Right hindlimb (tissue), 1 donor: Measurements from ENCODE around the gene SLX1A.
A peak's percentile ranks its signal among the peaks of the same experiment; 100 is the strongest.
"Not testable (repeated sequence)": the region's sequence is repeated elsewhere in the genome, so short reads cannot be mapped to it uniquely, and the experiment has no call there.

Source experiments
- DNase-seq: peaks from one replicate; pipeline ENCODE4 v3.0.0-alpha.2; 2018

SLX1A gene

DNA sequence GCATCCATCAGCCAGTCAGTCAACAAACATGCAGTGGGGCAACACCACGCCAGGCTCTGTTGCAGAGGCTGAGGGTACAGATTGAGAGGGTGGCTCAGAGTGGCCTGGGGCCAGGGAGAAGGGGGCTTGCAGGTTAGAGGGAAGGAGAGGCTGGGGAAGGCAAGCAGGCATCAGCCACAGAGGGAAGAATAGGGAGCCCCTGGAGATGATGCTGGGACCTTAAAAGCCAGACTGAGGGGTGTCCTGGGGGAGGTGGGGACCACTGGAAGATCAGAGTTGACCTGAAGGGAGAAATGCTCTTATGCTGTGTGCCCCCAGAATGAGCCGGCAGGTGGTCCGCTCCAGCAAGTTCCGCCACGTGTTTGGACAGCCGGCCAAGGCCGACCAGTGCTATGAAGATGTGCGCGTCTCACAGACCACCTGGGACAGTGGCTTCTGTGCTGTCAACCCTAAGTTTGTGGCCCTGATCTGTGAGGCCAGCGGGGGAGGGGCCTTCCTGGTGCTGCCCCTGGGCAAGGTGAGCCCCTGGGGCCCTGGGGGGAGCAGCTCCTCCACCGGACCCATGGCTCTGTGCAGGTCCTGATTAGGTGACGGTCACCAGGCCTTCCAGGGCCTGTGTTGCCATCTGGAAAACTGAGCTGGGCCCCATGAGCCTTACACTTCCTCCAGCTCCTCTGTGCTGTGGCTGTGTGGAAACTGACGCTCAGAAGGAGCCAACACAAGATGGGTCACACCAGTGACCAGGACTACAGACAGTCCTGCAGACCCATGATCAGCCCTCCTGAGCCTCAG is 8.6 kb upstream of the SLX1A start:
- DNase-seq, result peak; percentile 26

DNA sequence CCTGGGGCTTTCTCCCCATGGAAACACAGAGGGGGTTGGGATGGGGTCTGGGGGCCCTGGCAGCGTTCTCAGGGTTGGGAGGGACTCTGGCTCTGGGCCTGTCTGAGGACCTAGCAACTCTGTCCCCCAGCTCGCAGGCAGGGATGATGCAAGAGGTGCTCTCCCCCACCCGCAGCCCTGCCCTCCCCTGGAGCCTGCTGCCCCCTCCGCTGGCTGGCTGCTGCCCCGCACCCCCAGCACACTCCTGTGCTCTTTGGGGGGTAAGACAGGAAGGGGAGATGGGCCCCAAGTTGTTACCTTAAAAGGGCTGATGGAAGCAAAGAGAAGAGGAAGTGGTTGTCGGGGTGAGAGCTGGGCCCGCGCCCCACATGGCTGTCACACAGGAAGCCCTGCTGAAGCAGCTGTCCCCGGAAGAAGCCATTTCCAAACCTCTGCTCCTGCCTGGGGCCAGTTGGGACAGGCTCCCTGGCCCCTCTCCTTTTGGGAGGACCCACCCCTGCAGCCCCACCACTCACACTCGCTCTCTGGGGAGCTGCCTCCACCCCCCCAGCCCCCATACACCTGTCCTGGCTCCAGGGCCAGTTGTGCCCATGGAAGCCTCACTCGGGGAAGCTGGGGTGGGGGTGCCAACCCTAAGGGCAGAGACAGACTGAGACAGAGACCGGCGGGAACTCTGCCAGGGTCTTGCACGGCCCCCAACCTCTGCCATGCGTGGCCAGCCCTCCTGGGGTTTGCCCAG is 7.8 kb upstream of the SLX1A start:
- DNase-seq, result peak; percentile 28

DNA sequence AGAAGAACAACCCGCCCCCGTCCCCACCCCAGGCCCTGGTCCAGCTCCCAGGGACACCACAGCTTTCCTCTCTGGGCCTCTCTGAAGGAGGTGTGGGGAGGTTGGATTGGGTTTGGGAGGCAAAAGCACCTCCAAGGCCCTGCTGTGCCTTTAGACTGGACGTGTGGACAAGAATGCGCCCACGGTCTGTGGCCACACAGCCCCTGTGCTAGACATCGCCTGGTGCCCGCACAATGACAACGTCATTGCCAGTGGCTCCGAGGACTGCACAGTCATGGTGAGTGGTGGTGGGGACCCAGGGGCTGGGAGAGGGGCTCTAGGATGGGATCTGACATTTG is 7.3 kb upstream of the SLX1A start:
- DNase-seq, result no peak

DNA sequence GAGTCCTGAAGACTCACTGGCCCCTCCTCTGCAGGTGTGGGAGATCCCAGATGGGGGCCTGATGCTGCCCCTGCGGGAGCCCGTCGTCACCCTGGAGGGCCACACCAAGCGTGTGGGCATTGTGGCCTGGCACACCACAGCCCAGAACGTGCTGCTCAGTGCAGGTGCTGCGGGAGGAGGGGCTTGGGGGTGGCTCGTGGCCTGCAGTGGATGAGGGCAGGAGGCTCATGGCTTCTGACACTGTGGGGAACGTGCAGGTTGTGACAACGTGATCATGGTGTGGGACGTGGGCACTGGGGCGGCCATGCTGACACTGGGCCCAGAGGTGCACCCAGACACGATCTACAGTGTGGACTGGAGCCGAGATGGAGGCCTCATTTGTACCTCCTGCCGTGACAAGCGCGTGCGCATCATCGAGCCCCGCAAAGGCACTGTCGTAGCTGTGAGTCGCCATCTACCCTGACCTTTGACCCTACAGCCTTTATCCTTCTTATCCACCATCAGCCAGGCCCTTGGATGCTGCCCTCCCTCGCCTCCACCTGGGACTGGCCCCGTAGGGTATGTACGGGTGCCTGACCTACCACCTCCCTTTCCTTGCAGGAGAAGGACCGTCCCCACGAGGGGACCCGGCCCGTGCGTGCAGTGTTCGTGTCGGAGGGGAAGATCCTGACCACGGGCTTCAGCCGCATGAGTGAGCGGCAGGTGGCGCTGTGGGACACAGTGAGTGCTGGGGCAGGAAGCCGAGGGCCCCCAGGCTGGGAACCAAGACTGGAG is 6.7 kb upstream of the SLX1A start:
- peak; percentile 36 for DNase-seq

DNA sequence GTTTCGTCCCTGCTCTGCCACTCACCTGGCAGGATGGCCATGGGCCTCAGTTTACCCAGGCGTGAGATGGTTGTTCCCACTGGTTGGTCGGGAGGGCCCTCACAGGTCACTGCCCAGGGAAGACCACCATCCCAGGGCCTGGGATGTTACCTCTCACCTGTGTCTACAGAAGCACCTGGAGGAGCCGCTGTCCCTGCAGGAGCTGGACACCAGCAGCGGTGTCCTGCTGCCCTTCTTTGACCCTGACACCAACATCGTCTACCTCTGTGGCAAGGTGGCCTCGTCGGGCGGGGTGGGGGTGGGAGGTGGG is 6.2 kb upstream of the SLX1A start:
- no peak for DNase-seq

DNA sequence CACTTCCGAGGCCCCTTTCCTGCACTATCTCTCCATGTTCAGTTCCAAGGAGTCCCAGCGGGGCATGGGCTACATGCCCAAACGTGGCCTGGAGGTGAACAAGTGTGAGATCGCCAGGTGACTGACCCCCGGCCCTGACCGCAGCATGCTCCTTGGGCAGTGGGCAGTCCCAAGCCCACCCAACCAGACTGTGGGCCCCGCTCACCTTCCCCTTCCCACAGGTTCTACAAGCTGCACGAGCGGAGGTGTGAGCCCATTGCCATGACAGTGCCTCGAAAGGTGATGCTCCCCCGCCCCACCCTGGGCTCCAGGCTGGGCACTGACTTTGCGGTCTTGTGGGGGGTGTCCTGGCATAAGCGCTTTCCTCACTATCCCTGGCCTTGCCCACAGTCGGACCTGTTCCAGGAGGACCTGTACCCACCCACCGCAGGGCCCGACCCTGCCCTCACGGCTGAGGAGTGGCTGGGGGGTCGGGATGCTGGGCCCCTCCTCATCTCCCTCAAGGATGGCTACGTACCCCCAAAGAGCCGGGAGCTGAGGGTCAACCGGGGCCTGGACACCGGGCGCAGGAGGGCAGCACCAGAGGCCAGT is 5.6 kb upstream of the SLX1A start:
- no peak for DNase-seq

DNA sequence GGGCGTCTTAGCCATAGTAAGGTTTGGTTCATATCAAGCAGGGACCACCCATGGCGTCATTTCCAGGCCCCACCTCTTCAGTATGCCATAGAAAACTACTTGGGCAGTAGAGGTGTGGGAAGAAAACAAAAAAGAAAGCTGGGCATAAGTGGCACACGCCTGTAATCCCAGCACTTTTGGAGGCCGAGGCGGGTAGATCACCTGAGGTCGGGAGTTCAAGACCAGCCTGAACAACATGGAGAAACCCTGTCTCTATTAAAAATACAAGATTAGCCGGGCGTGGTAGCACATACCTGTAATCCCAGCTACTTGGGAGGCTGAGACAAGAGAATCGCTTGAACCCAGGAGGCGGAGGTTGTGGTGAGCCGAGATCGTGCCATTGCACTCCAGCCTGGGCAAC is 2.5 kb upstream of the SLX1A start:
- DNase-seq, result not testable (repeated sequence)

DNA sequence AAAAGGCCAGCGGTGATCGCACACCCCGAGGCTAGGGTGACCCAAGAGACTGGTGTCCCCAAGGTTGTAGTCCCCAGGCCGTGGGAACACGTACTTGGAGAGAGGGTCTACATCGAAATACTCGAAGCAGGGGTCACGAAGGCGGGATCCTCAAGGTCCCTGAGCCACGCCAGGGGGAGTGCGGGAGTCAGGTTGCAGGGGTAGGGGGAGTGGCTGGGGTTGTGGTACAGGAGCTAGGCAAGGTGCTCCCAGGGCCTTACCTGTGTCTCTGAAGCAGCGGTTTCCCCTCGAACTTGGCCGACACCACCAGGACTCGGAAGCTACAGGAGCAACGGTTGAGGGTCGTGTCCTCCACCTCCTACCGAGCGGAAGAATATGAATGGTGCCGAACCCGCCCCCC is 577 bp upstream of the SLX1A start:
- DNase-seq, result not testable (repeated sequence)

DNA sequence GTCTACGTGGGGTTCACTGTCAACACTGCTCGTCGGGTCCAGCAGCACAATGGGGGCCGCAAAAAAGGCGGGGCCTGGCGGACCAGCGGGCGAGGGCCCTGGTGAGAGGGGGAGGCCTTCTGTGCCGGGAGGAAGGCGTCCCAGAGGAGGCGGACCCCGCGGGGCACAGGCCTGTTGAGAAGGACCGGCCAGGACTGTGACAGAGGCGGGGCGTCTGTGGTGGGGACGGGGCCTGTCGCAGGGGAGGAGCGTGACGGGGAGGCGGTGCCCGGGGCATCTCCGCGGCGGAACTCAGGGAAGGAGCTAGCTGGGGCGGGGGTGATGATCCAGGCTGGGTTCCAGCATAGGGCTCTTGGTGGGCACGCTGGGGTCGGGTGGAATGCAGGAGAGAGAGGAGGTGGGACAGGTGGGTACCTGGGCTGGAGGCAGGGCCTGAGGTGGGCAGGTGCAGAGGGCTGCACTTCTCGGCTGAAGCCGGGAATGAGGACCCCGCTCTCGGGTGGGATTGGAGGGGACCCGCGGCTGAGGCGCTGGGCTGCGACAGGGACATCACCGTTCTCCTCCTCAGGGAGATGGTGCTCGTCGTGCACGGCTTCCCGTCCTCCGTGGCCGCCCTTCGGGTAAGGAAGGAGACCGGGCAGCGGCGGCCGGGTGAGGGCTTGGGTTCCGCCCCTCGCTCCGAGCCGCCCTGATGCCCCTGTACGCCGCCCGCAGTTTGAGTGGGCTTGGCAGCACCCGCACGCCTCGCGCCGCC is 674 bp downstream of the SLX1A start:
- DNase-seq, result not testable (repeated sequence)

DNA sequence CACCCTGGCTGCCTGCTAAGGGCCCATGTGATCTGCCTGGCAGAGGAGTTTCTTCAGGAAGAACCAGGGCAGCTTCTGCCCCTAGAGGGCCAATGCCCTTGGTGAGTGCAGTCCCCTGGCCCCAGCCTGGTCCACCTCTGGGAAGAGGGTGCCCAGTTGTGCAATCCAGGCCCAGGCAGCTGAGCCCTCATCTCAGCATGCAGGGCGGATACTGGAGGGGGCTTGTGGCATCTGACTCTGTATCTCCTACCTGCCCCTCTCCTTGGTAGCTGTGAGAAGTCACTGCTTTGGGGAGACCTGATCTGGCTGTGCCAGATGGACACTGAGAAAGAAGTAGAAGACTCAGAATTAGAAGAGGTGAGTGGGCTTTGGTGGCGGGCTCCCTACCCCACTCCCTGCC is 3.3 kb downstream of the SLX1A start:
- DNase-seq, result not testable (repeated sequence)

DNA sequence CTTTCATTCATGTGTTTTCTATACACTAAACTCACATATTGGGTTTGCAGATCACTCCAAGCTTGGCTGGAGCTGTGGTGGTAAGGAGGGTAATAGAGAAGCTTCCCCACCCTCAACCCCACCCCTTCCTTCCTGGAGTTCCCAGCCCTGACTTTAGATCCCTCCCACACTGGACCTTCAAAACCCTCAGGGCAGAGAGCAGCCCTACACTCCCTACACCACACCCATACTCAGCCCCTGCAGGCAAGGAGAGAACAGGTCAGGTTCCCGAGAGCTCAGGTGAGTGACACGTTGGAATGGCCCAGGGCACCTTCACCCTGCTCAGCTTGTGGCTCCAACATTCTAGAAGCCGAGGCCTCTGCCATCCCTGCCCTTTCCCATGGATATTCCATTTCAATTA is 5.4 kb downstream of the SLX1A start, which contains the start of gene SULT1A3:
Gene SULT1A3 (plus strand): TSS at position 207 of the 400 bp plus-strand sequence. CDS start 1,474 bp downstream, outside the sequence.
- not testable (repeated sequence) for DNase-seq

DNA sequence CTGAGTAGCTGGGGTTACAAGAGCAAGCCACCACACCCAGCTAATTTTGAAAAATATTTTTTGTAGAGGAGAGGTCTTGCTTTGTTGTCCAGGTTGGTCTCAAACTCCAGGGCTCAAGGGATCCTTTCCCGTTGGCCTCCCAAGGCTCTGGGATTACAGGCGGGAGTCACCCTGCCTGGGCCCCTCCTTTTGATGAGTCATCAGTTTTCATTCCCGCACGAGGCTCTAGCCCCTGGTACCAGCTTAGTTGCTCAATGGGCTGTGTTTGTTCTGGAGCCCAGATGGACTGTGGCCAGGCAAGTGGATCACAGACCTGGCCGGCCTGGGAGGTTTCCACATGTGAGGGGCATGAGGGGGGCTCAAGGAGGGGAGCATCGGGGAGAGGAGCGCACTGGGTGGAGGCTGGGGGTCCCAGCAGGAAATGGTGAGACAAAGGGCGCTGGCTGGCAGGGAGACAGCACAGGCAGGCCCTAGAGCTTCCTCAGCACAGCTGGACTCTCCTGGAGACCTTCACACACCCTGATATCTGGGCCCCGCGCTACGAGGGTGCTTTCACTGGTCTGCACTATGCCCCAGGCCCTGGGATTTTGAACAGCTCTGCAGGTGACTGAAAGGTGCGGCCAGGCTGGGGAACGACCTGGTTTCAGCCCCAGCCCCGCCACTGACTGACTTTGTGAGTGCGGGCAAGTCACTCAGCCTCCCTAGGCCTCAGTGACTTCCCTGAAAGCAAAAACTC is 6.1 kb downstream of the SLX1A start:
- not testable (repeated sequence) for DNase-seq

DNA sequence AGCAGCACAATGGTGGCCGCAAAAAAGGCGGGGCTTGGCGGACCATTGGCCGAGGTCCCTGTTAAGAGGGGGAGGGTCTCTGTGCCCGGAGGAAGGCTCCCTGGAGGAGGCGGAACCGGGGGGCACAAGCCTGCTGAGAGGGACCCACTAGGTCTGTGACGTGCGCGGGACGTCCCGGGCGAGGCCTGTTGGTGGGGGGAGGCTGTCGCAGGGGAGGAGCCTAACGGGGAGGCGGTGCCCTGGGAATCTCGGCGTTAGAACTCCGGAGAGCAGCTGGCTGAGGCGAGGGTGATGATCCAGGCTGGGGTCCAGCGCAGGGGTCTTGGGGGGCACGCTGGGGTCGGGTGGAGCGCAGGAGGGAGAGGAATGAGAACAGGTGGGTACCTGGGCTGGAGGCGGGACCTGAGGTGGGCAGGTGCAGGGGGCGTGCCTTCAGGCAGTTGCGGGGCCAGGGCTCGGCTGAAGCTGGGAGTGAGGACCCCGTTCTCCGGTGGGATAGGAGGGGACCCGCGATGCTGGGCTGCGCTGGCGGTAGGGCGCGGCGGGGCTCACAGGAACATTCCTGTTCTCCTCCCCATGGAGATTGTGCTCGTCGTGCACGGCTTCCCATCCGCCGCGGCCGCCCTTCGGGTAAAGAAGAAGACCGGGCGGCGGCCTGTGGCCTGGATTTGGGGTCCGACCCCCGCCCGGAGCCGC is 12.0 kb downstream of the SLX1A start:
- DNase-seq, result not testable (repeated sequence)

DNA sequence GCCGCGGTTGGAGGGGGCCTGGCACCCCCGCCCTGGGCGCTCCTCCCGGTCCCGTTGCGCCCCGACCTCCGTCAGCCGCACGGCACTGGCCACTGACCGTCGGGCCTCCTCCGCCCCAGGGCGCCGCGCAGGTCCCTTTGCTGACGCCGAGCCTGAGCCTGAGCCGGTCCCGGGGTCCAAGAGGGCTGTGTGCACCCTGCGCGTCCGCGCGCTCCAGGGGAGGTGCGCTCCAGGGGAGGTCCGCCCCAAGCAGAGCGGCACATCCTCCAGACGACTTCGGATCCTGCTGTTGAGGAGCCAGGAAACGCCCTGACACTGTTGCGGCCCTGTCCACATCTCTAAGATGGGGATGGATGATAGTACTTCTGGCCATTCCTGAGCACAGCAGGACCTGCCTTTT is 12.6 kb downstream of the SLX1A start:
- DNase-seq, result not testable (repeated sequence)

DNA sequence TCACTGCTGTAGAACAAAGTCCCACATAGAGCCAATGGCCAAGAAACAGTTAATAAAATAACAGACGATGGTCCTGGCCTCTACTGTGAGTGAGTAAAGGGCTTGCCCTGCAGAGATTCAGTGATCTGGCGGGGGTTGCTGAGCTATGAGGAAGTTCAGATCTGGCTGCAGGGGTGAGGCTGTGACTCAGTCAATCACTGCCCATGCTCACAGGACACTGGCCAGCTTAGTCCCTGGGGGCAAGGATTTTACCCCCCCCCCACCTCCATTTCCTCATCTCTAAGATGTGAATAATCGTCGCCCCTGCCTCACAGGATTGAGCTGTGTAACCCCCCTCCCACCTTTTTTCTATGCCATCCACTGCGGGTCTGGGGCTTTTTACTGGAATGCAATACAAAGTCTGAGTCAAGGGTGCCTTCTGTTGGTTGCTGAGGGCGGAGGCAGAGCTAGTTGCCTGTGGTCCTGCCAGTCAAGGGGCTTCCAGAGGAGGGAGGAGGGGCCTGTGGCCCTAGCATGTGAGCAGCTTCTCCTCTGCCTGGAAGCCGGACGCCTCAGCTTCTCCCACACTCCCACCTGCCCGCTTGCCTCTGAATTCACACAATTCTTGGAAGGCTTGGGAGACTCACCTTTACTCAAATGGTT is 13.5 kb downstream of the SLX1A start:
- DNase-seq, result not testable (repeated sequence)

DNA sequence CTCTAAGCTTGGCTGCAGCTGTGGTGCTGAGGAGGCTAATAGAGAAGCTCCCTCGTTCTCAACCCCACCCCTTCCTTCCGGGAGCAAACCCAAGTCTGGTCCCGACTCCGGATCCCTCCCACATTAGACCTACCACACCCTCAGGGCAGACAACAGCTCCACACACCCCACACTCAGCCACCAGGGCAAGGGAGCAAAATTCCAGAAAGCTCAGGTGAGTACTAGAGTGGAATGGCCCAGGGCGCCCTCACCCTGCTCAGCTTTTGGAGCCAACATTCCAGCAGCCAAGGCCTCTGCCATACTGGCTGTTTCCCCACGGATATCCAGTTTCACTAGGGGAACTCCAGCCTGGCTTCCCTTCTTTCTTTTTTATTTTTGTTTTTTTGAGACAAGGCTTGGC is 15.4 kb downstream of the SLX1A start:
- DNase-seq, result not testable (repeated sequence)

DNA sequence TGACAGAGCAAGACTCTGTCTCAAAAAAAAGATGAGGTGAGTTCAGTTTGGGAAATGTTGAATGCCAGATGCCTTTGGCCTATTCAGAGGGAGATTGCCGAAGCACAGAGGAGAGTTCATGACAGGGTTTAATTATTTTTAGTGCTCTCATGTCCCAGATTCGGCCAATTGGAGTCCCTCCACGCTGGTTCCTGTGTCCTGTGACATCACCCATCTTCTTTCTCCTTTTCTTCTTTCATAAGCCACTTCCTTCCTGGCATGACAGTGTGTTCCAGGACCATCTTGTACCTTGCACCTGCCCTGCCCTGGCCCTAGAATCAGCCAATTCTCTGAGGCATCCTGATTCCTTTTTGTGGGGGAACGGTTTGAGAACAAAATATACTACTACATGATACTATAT is 17.7 kb downstream of the SLX1A start:
- DNase-seq, result not testable (repeated sequence)

DNA sequence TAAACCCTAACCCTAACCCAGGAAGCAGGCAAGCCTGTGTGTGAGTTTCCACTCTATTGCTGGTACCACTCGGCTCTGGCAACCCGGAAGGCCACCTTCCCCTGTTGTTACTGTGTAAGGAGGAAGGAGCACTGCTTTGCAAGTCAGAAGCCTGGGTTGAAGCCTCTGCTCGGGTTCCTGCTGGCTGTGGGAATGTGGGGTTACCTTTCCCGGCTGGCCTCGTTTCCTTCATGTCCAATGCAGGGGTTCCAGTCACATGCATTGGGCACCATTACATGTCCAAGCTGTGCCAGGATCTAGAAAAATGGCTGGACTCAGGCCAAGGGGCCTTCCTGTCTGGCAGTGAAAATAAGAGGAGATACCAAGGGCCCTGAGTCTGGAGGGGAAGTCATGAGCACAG is 23.4 kb downstream of the SLX1A start:
- not testable (repeated sequence) for DNase-seq
